GM18508 (cell line): Measurements from ENCODE around the gene OR8B8.
"Not testable (repeated sequence)": the region's sequence is repeated elsewhere in the genome, so short reads cannot be mapped to it uniquely, and the experiment has no call there.

Experiments
- ATAC-seq: cut with Tn5 transposase; IDR thresholded peaks from one replicate; pipeline ENCODE4 v1.9.1; 2021; ENCODE audit warnings: moderate number of reproducible peaks; ENCODE audit not compliant: insufficient read depth, unreplicated experiment

The OR8B8 gene

GRCh38 chr11:124442847-124443246, 2.6 kb downstream of the OR8B8 start:
- no peak for ATAC-seq

DNA sequence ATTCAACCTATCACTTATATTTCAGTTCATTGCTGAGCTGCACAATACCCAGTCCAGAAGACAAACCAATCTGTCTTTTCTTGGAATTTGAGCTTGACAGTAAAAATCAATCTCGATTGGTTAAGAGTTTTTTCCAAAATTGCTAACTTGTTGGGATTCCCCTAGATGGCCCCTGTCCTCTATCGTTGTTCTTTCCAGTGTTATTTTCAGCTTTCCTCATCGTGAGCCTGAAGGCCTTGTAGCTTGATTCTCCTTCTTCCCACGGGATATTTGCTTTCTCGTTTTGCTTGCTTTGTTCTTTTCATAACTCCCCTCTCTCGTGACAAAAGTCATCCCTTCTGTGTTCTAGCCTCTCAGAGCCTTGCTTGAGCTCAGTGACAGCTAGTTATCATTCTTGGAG, 3.1 kb downstream of the OR8B8 start:
- no peak for ATAC-seq

GRCh38 chr11:124441519-124441918, 4.0 kb downstream of the OR8B8 start:
- no peak for ATAC-seq

GRCh38 chr11:124441081-124441480, 4.4 kb downstream of the OR8B8 start:
- ATAC-seq, result no peak

DNA sequence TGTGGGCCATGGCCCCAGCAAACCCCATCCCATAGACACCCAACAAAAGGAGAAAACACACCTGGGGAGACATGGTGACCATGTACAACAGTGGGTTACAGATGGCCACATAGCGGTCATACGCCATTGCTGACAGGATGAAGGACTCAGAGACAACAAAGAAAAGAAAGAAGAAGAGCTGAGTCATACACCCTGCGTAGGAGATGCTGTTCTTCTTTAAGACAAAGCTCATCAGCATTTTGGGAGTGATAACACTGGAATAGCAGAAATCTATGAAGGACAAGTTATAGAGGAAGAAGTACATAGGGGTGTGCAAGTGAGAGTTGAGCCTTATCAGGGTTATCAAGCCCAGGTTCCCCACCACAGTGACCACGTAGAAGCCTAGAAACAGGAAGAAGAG, 4.9 kb downstream of the OR8B8 start:
- no peak for ATAC-seq

- ATAC-seq, result no peak
These were observed 10.8 kb downstream of the OR8B8 start for GRCh38 chr11:124434699-124435098.

DNA sequence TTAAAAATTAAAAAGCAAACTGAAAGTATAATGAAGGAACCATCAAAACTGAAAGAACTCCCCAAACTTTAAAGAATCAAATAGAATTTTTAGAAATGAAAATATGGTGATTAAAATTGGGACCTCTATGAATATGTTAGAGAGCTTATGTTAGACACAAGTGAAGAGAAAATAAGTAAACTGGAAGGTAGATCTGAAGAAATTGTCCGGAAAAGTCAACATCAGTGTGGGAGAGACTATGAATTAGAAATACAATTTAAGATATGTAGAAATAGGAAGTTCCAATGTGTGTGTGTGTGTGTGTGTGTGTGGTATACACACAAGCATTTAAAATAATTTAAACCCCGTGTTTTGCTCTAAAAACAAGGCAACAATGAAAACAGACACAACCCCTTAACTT, 15.9 kb downstream of the OR8B8 start:
- ATAC-seq, result no peak

DNA sequence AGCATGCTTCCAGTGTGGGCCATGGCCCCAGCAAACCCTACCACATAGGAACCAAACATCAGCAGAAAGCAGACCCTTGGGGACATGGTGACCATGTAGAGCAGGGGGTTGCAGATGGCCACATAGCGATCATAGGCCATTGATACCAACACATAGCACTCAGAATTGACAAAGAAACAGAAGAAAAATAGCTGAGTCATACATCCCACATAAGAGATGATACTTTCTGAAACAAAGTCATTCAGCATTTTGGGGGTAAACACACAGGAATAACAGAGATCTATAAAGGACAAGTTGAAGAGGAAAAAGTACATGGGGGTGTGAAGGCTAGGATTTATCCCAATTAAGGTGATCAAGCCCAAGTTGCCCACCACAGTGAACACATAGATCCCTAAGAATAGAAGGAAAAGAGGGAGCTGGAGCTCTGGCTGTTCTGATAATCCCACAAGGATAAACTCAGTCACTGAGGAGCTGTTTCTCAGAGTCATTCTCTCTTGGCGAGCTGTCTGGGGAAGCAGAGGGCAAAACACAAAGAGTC, 21.0 kb downstream of the OR8B8 start, which contains the start of gene OR8B4:
Gene OR8B4, minus strand, starts transcription at position 488 of the 538 bp plus-strand sequence. Its CDS starts 0 bp downstream, at position 488.
- no peak for ATAC-seq

GRCh38 chr11:124421043-124421442, 24.5 kb downstream of the OR8B8 start:
- ATAC-seq, result no peak

GRCh38 chr11:124415356-124415923, 30.1 kb downstream of the OR8B8 start:
- no peak for ATAC-seq

GRCh38 chr11:124409906-124410305, 35.6 kb downstream of the OR8B8 start:
- no peak for ATAC-seq

GRCh38 chr11:124405581-124405980, 39.9 kb downstream of the OR8B8 start:
- no peak for ATAC-seq

DNA sequence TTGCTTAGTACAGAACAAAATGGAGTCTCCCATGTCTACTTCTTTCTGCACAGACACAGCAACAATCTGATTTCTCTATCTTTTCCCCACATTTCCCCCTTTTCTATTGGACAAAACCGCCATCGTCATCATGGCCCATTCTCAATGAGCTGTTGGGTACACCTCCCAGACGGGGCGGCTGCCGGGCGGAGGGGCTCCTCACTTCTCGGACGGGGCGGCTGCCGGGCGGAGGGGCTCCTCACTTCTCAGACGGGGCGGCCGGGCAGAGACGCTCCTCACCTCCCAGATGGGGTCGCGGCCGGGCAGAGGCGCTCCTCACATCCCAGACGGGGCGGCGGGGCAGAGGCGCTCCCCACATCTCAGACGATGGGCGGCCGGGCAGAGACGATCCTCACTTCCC, 42.3 kb downstream of the OR8B8 start:
- ATAC-seq, result not testable (repeated sequence)

DNA sequence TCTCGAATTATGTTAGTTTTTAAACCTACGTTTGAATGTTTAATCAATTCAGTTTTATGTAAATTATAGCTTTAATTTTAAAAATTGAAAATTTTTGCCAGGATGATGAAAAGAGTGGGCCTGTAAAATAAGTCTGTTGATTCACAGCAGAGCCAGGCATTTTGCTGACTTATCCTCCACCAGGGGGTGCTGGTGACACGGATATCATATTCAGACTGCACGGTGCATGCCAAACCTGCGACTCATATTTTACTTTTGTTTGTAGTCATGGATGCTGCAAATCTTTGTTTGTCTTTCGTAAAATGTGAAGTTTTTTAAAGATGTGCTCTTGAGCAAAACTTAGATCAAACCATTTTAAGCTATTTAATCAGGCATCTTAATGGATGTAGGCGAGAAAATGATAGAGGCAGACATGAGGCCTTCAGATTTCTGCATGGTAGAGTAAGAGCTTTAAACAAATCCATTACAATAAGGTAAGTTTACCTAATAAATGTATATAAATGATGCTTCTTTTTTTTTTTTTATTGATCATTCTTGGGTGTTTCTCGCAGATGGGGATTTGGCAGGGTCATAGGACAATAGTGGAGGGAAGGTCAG, 43.1 kb downstream of the OR8B8 start:
- no peak for ATAC-seq

GRCh38 chr11:124398924-124399323, 46.6 kb downstream of the OR8B8 start, which contains the start of gene OR8B3:
TSS of gene OR8B3 (minus strand) at chr11:124399024. CDS start at chr11:124397351, 1,673 bp downstream.
- ATAC-seq, result no peak

DNA sequence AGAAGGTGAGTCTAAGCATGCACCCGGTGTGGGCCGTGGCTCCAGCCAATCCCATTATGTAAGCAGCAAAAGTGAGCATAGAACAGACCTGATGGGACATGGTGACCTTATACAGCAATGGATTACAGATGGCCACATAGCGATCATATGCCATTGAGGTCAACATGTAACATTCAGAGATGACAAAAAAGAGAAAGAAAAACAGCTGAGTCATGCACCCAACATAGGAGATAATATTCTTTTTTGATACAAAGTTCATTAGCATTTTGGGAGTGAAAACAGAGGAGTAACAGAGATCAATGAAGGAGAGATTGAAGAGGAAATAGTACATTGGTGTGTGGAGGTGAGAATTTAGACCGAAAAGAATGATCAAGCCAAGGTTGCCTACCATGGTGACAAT, 48.6 kb downstream of the OR8B8 start:
- not testable (repeated sequence) for ATAC-seq

DNA sequence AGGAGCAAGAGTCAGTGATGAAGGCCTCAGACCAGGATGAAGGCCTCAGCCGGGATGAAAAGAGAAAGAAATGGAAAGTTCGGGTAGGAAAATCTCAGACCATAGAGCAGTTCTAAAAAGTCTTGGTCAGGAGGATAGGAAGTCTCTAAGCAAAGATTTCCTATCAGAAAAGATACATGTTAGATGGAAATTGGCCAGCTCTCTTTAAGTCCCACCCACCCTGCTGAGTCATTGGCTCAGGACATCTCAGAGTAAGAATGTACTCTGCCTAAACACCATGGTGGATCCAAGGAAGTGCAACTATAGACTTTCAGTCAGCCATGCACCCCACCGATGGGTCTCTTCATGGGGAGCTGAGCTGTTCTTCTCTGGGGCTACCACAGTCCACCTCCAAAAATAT, 51.1 kb downstream of the OR8B8 start:
- no peak for ATAC-seq
